HepG2 (cell line): ENCODE data around the gene ENTPD2. TPM values are rescaled to one million over a fixed set of nuclear protein-coding genes. Genes with fewer than 3 reads are reported as not detected.

ENCODE experiments used
- ATF7-NPFF ChIP-seq: sonication (generic); formaldehyde crosslinking; IDR thresholded peaks from 2 replicates; pipeline ENCODE4 v1.8.1; 2023; ENCODE audit warnings: mild to moderate bottlenecking, low read depth, missing genetic modification reagents, moderate library complexity
- BATF2 ChIP-seq: sonication (generic); formaldehyde crosslinking; IDR thresholded peaks from 2 replicates; pipeline ENCODE4 v1.8.0; 2022; ENCODE audit warnings: mild to moderate bottlenecking, missing genetic modification reagents, moderate library complexity
- HDAC1 ChIP-seq: sonication (generic); formaldehyde crosslinking; IDR thresholded peaks from 2 replicates; pipeline ENCODE4 v1.5.1; 2020; ENCODE audit warnings: mild to moderate bottlenecking, missing genetic modification reagents
- IRF2 ChIP-seq: IDR thresholded peaks from 2 replicates; pipeline ENCODE4 v1.6.1; 2018; ENCODE audit warnings: missing genetic modification reagents, missing compliant biosample characterization
- KLF11 ChIP-seq: IDR thresholded peaks from 2 replicates; pipeline ENCODE4 v1.6.1; 2016; ENCODE audit warnings: missing compliant biosample characterization
- MBNL3 ChIP-seq: fragments of 250-450 bp; sonication (Bioruptor Pico); conservative IDR thresholded peaks from 2 replicates; pipeline ENCODE4 v1.8.0; 2022; ENCODE audit warnings: mild to moderate bottlenecking, inconsistent platforms
- NKX3-1 ChIP-seq: sonication (generic); formaldehyde crosslinking; IDR thresholded peaks from 2 replicates; pipeline ENCODE4 v1.5.0; 2020; ENCODE audit warnings: missing genetic modification reagents
- RFX3 ChIP-seq: IDR thresholded peaks from 2 replicates; pipeline ENCODE4 v1.6.1; 2016; ENCODE audit warnings: missing biosample characterization, missing genetic modification reagents
- SAP130 ChIP-seq: IDR thresholded peaks from 2 replicates; pipeline ENCODE4 v1.6.1; 2016; ENCODE audit warnings: low read depth
- TCF7 ChIP-seq: sonication (generic); IDR thresholded peaks from 2 replicates; pipeline ENCODE4 v1.6.1; 2016; ENCODE audit warnings: antibody characterized with exemption, low read depth
- TRAFD1 ChIP-seq: sonication (generic); formaldehyde crosslinking; IDR thresholded peaks from 2 replicates; pipeline ENCODE4 v1.5.1; 2020; ENCODE audit warnings: missing genetic modification reagents, mild to moderate bottlenecking, borderline replicate concordance
- ZBTB4 ChIP-seq: sonication (generic); formaldehyde crosslinking; IDR thresholded peaks from 2 replicates; pipeline ENCODE4 v1.4.0; 2020; ENCODE audit warnings: missing genetic modification reagents, mild to moderate bottlenecking, borderline replicate concordance
- ZNF124 ChIP-seq: sonication (generic); formaldehyde crosslinking; IDR thresholded peaks from 2 replicates; pipeline ENCODE4 v1.4.0; 2020; ENCODE audit warnings: missing genetic modification reagents
- ZNF138 ChIP-seq: sonication (generic); formaldehyde crosslinking; IDR thresholded peaks from 2 replicates; pipeline ENCODE4 v1.5.0; 2020; ENCODE audit warnings: mild to moderate bottlenecking, low read depth, missing genetic modification reagents
- ZNF296 ChIP-seq: sonication (generic); formaldehyde crosslinking; conservative IDR thresholded peaks from 2 replicates; pipeline ENCODE4 v1.5.0; 2020; ENCODE audit warnings: mild to moderate bottlenecking, missing genetic modification reagents
- ZNF367 ChIP-seq: sonication (generic); formaldehyde crosslinking; IDR thresholded peaks from 2 replicates; pipeline ENCODE4 v1.4.0; 2020; ENCODE audit warnings: missing genetic modification reagents, borderline replicate concordance
- ZNF619 ChIP-seq: sonication (generic); formaldehyde crosslinking; IDR thresholded peaks from 2 replicates; pipeline ENCODE4 v1.4.0; 2020; ENCODE audit warnings: mild to moderate bottlenecking, missing genetic modification reagents
- ZNF891 ChIP-seq: sonication (generic); formaldehyde crosslinking; IDR thresholded peaks from 2 replicates; pipeline ENCODE4 v1.5.0; 2020; ENCODE audit warnings: mild to moderate bottlenecking, missing genetic modification reagents
- ZZZ3 ChIP-seq: sonication (generic); formaldehyde crosslinking; IDR thresholded peaks from 2 replicates; pipeline ENCODE4 v1.4.0; 2020; ENCODE audit warnings: missing genetic modification reagents, mild to moderate bottlenecking, borderline replicate concordance
- polyA plus RNA-seq, 8 experiments: library from polyadenylated mRNA; depleted of rRNA in 3 of 8; stranded (reverse) in 7 of 8; unstranded in 1 of 8; fragments of >200 nt; fragmentation: Illumina TruSeq in 4 of 8; extraction: Trizol in 4 of 8; gene quantifications; 2 replicates each; pipeline versions ENCODE4 v1.2.1 to v1.2.3, GENCODE V29; 2011 to 2016; ENCODE audit warnings: low read depth in 4 of 8, missing spikeins in 1 of 8, mixed read lengths in 1 of 8; ENCODE audit not compliant: insufficient read depth in 1 of 8
- total RNA-seq, 5 experiments: library from RNA; depleted of rRNA; stranded (reverse); fragments of >200 nt; fragmentation: Illumina TruSeq; extraction: Trizol; gene quantifications; 2 replicates each; pipeline ENCODE4 v1.2.3, GENCODE V29; 2016; ENCODE audit warnings: low read depth in 1 of 5
- TF ChIP-seq, protein P1 (sequence below): sonication (generic); formaldehyde crosslinking; IDR thresholded peaks from 2 replicates; pipeline ENCODE4 v1.5.0; 2020; ENCODE audit warnings: missing genetic modification reagents, mild to moderate bottlenecking, borderline replicate concordance
- TF ChIP-seq, protein P2 (sequence below): sonication (generic); formaldehyde crosslinking; IDR thresholded peaks from 2 replicates; pipeline ENCODE4 v1.5.0; 2020; ENCODE audit warnings: mild to moderate bottlenecking, missing genetic modification reagents, moderate library complexity
- TF ChIP-seq, protein P3 (sequence below): sonication (generic); formaldehyde crosslinking; IDR thresholded peaks from 2 replicates; pipeline ENCODE4 v1.4.0; 2020; ENCODE audit warnings: missing genetic modification reagents

Gene ENTPD2
- total and polyA plus RNA-seq, 2 of the 13 experiments (the other 11 are each of a cell fraction or from before 2014, with no cell fraction given), result 0.95 to 3.2 TPM

DNA sequence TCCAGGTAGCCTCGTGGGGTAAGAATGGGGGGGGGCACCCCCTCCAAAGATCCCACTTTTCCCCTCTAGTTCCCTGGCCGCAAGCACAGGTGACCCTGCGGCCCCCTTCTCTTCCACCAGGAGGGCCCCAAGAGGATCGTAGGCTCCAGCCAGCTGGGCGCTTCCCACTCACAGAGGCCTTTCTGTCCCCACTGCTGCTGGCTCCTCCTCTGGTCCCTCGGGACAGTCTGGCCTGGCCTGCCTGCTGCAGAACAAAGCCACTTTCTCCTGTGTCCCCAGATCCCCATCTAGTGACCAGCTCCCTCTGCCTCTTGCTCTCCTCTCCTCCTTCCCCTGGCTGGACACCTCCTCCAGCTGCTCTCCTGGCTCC, 17.0 kb upstream of the ENTPD2 start (continued):
- TF ChIP-seq IRF2 (CRISPR knock-in tag) (no peak), ZZZ3 (no peak), ZBTB4 (CRISPR knock-in tag) (peak; percentile 21; the same call in 1 of the 2 replicates), ZNF619 (peak; percentile 43; the same call in 1 of the 2 replicates), TRAFD1 (CRISPR knock-in tag) (0 out of 2 replicates have a peak, but pooled peaks have one; percentile 63), ZNF124 (CRISPR knock-in tag) (no peak), MBNL3 (CRISPR knock-in tag) (no peak), SAP130 (CRISPR knock-in tag) (0 out of 2 replicates have a peak, but pooled peaks have one; percentile 1), ZNF138 (CRISPR knock-in tag) (no peak), TCF7 (no peak), ATF7-NPFF (CRISPR knock-in tag) (no peak), BATF2 (CRISPR knock-in tag) (no peak), ZNF891 (0 out of 2 replicates have a peak, but pooled peaks have one; percentile 41), RFX3 (CRISPR knock-in tag) (no peak), ZNF367 (CRISPR knock-in tag) (no peak), HDAC1 (peak; percentile 18; the same call in 1 of the 2 replicates), ZNF296 (CRISPR knock-in tag) (no peak), KLF11 (CRISPR knock-in tag) (no peak), NKX3-1 (CRISPR knock-in tag) (no peak)
- TF ChIP-seq, protein P1, sequence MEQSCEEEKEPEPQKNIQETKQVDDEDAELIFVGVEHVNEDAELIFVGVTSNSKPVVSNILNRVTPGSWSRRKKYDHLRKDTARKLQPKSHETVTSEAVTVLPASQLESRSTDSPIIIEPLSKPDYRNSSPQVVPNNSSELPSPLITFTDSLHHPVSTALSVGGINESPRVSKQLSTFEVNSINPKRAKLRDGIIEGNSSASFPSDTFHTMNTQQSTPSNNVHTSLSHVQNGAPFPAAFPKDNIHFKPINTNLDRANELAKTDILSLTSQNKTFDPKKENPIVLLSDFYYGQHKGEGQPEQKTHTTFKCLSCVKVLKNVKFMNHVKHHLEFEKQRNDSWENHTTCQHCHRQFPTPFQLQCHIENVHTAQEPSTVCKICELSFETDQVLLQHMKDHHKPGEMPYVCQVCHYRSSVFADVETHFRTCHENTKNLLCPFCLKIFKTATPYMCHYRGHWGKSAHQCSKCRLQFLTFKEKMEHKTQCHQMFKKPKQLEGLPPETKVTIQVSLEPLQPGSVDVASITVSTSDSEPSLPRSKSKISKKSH (CRISPR knock-in tag), result 0 out of 2 replicates have a peak, but pooled peaks have one; percentile 50
- TF ChIP-seq, protein P2, sequence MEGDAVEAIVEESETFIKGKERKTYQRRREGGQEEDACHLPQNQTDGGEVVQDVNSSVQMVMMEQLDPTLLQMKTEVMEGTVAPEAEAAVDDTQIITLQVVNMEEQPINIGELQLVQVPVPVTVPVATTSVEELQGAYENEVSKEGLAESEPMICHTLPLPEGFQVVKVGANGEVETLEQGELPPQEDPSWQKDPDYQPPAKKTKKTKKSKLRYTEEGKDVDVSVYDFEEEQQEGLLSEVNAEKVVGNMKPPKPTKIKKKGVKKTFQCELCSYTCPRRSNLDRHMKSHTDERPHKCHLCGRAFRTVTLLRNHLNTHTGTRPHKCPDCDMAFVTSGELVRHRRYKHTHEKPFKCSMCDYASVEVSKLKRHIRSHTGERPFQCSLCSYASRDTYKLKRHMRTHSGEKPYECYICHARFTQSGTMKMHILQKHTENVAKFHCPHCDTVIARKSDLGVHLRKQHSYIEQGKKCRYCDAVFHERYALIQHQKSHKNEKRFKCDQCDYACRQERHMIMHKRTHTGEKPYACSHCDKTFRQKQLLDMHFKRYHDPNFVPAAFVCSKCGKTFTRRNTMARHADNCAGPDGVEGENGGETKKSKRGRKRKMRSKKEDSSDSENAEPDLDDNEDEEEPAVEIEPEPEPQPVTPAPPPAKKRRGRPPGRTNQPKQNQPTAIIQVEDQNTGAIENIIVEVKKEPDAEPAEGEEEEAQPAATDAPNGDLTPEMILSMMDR (CRISPR knock-in tag), result peak; percentile 21; the same call in 1 of the 2 replicates
- TF ChIP-seq, protein P3, sequence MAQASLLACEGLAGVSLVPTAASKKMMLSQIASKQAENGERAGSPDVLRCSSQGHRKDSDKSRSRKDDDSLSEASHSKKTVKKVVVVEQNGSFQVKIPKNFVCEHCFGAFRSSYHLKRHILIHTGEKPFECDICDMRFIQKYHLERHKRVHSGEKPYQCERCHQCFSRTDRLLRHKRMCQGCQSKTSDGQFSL (CRISPR knock-in tag), result 0 out of 2 replicates have a peak, but pooled peaks have one; percentile 37
